GM12878 (cell line): ENCODE data around the gene CCNC. TPM values are rescaled to one million over a fixed set of nuclear protein-coding genes. Genes with fewer than 3 reads are reported as not detected.

Experiments
- ATAC-seq: fragments of 200-7000 bp; cut with Tn5 transposase; 3 replicates; pipeline ENCODE4 v1.9.1; 2020; ENCODE audit warnings: mild to moderate bottlenecking, moderate library complexity
- BruUV-seq: library from RNA; stranded (reverse); fragments of 400-500 nt; replicated peaks from 2 replicates; lab custom pipeline; 2021; lab: Mats Ljungman, UMichigan
- CTCF ChIA-PET: fragments of 300-600 bp; sonication (Branson Sonifier 250); formaldehyde crosslinking; extraction: SDS; loops from one replicate; lab custom pipeline; 2021; ENCODE audit warnings: inconsistent platforms; lab: Yijun Ruan, JAX
- POLR2A ChIA-PET: fragments of 350-600 bp; formaldehyde crosslinking; extraction: SDS; loops from one replicate; lab custom pipeline; 2021; ENCODE audit warnings: inconsistent platforms; lab: Charles Lee
- RAD21 ChIA-PET: fragments of 300-600 bp; sonication (Branson Sonifier 250); formaldehyde crosslinking; loops from one replicate; lab custom pipeline; 2023; ENCODE audit warnings: antibody characterized with exemption; ENCODE audit not compliant: unreplicated experiment; lab: Charles Lee
- SMC1A ChIA-PET: fragments of 300-600 bp; sonication (Branson Sonifier 250); formaldehyde crosslinking; loops from one replicate; lab custom pipeline; 2023; ENCODE audit not compliant: unreplicated experiment, uncharacterized antibody; lab: Charles Lee
- DNase-seq: peaks from one replicate; pipeline ENCODE4 v3.0.0-alpha.2; 2011; ENCODE audit warnings: low read depth, low spot score
- FAIRE-seq: peaks from 3 replicates; lab custom pipeline; 2011; peaks lifted over from hg19 to GRCh38; lab: Jason Lieb, UNC
- H2AFZ ChIP-seq: 2 replicates; pipeline ENCODE4 v1.6.0; 2011; ENCODE audit warnings: low read depth, low read length, control low read depth; ENCODE audit not compliant: control insufficient read depth
- H3K27ac ChIP-seq: 2 replicates; pipeline ENCODE4 v1.5.1; 2011; ENCODE audit warnings: control low read depth; ENCODE audit not compliant: control insufficient read depth, insufficient read depth
- H3K27me3 ChIP-seq, 2 experiments: replicated peaks in 1 of 2; 2 replicates each; pipeline versions ENCODE4 v1.6.0 to v1.6.1; 2011; ENCODE audit warnings: low read length in 1 of 2; ENCODE audit not compliant: control insufficient read depth in 2 of 2, insufficient read depth in 2 of 2
- H3K36me3 ChIP-seq, 2 experiments: 2 replicates each; pipeline ENCODE4 v1.5.1; 2011; ENCODE audit warnings: low read length in 1 of 2; ENCODE audit not compliant: control insufficient read depth in 2 of 2, insufficient read depth in 2 of 2
- H3K4me1 ChIP-seq: 2 replicates; pipeline ENCODE4 v1.6.1; 2011; ENCODE audit warnings: mild to moderate bottlenecking, low read length, moderate library complexity, mixed read lengths; ENCODE audit not compliant: control insufficient read depth, insufficient read depth
- H3K4me2 ChIP-seq: 2 replicates; pipeline ENCODE4 v1.6.0; 2011; ENCODE audit warnings: control low read depth; ENCODE audit not compliant: control insufficient read depth, insufficient read depth
- H3K4me3 ChIP-seq: fragments of 200-600 bp; sonication (generic); 2 replicates; pipeline ENCODE4 v1.5.1; 2016
- H3K79me2 ChIP-seq: 2 replicates; pipeline ENCODE4 v1.6.0; 2011; ENCODE audit warnings: low read length; ENCODE audit not compliant: control insufficient read depth, insufficient read depth
- H3K9ac ChIP-seq: 2 replicates; pipeline ENCODE4 v1.8.0; 2011; ENCODE audit warnings: low read length, control low read depth, mixed read lengths; ENCODE audit not compliant: control insufficient read depth, insufficient read depth
- H3K9me3 ChIP-seq: replicated peaks from 3 replicates; pipeline ENCODE4 v1.5.1; 2011; ENCODE audit warnings: mild to moderate bottlenecking, low read length; ENCODE audit not compliant: control insufficient read depth, insufficient read depth
- H4K20me1 ChIP-seq: 2 replicates; pipeline ENCODE4 v1.6.0; 2011; ENCODE audit not compliant: control insufficient read depth, insufficient read depth
- BMI1 ChIP-seq: fragments of 450-650 bp; IDR thresholded peaks from 2 replicates; pipeline ENCODE4 v1.6.1; 2016; ENCODE audit warnings: mild to moderate bottlenecking, moderate library complexity, borderline replicate concordance
- CBX5 ChIP-seq: sonication (generic); IDR thresholded peaks from 2 replicates; pipeline ENCODE4 v1.6.1; 2016; ENCODE audit warnings: low read depth, moderate library complexity, mild to moderate bottlenecking, inconsistent platforms
- EGR1 ChIP-seq, 2 experiments: IDR thresholded peaks; 1 replicate in 1 of 2; 2 replicates in 1 of 2; pipeline ENCODE4 v1.6.1; 2011 to 2012; ENCODE audit warnings: low read depth in 2 of 2, low read length in 2 of 2, borderline replicate concordance in 1 of 2, mild to moderate bottlenecking in 1 of 2, moderate library complexity in 1 of 2
- HDAC6 ChIP-seq: fragments of 200-600 bp; sonication (generic); IDR thresholded peaks from one replicate; pipeline ENCODE4 v1.8.0; 2017; ENCODE audit warnings: antibody characterized with exemption; ENCODE audit not compliant: unreplicated experiment
- PML ChIP-seq: IDR thresholded peaks from 2 replicates; pipeline ENCODE4 v1.6.1; 2012; ENCODE audit warnings: low read length, inconsistent platforms
- POLR2A ChIP-seq: IDR thresholded peaks from 2 replicates; pipeline ENCODE4 v1.6.1; 2011; ENCODE audit warnings: low read depth, mild to moderate bottlenecking, low read length
- RELA ChIP-seq: fragments of 450-650 bp; IDR thresholded peaks from 2 replicates; pipeline ENCODE4 v1.8.0; 2014; ENCODE audit warnings: borderline replicate concordance; ENCODE audit not compliant: partially characterized antibody
- SRF ChIP-seq, 2 experiments: IDR thresholded peaks; 2 replicates each; pipeline ENCODE4 v1.6.1; 2011; ENCODE audit warnings: low read depth in 2 of 2, low read length in 2 of 2, mild to moderate bottlenecking in 1 of 2, moderate library complexity in 1 of 2
- TARDBP ChIP-seq: IDR thresholded peaks from 2 replicates; pipeline ENCODE4 v1.6.1; 2016; ENCODE audit warnings: borderline replicate concordance
- ZNF207 ChIP-seq: fragments of 450-650 bp; IDR thresholded peaks from 2 replicates; pipeline ENCODE4 v1.6.1; 2014; ENCODE audit warnings: antibody characterized with exemption, mild to moderate bottlenecking, borderline replicate concordance
- WGBS: methylation state at CpG from one replicate; pipeline ENCODE4 v1.1.6; 2016; ENCODE audit warnings: low lambda C conversion rate; ENCODE audit not compliant: insufficient replicate concordance, insufficient coverage; ENCODE audit errors: missing lambda C conversion rate; 5-methylcytosine and 5-hydroxymethylcytosine counted together
- in situ Hi-C: fragments of 300-500 bp; cut with MboI; formaldehyde crosslinking; loops from 9 replicates; pipeline ENCODE4 v1.14.3; 2018; ENCODE audit warnings: mixed read lengths
- intact Hi-C: fragments of 100-400 bp; cut with micrococcal nuclease; formaldehyde crosslinking; loops from one replicate; pipeline ENCODE4 v1.14.2; 2022; ENCODE audit not compliant: unreplicated experiment
- polyA plus RNA-seq, 11 experiments: library from polyadenylated mRNA; depleted of rRNA in 4 of 11; unstranded in 6 of 11; stranded (reverse) in 5 of 11; fragments of >200 nt; fragmentation: Nextera tagmentation in 4 of 11; fragmentation: Illumina TruSeq in 1 of 11; extraction: Ambion mirVana in 4 of 11; extraction: Trizol in 1 of 11; gene quantifications; 1 replicate in 1 of 11; 2 replicates in 10 of 11; pipeline versions ENCODE4 v1.2.1 to v1.2.3, GENCODE V29; 2011 to 2016; ENCODE audit warnings: inconsistent platforms in 2 of 11, missing spikeins in 2 of 11, low read depth in 1 of 11
- total RNA-seq, 4 experiments: library from RNA; depleted of rRNA in 3 of 4; stranded (reverse); fragments of >200 nt in 3 of 4; fragmentation: Illumina TruSeq in 1 of 4; extraction: Trizol in 1 of 4; gene quantifications; 2 replicates each; pipeline versions ENCODE4 v1.2.1 to v1.2.3, GENCODE V29; 2013 to 2021
- TF ChIP-seq, protein P1 (sequence below): fragments of 450-650 bp; IDR thresholded peaks from 2 replicates; pipeline ENCODE4 v1.6.1; 2017; ENCODE audit warnings: low read depth, mild to moderate bottlenecking, moderate library complexity
- TF ChIP-seq, protein P2 (sequence below): IDR thresholded peaks from 2 replicates; pipeline ENCODE4 v1.6.1; 2011; ENCODE audit warnings: low read depth, low read length, improper control_type of control experiment, borderline replicate concordance
- TF ChIP-seq, protein P3 (sequence below): IDR thresholded peaks from 2 replicates; pipeline ENCODE4 v1.6.1; 2012; ENCODE audit warnings: low read depth, low read length, improper control_type of control experiment
- TF ChIP-seq, protein P4 (sequence below): IDR thresholded peaks from 2 replicates; pipeline ENCODE4 v1.6.1; 2012; ENCODE audit warnings: low read length, inconsistent platforms

Gene CCNC
- total and polyA plus RNA-seq, 10 of the 15 experiments (the other 5 are each of a cell fraction or from before 2014, with no cell fraction given): 68.5 to 168 (median 99.4) TPM

GRCh38 chr6:99587792-99588191 lies 19.3 kb upstream of the CCNC start:
- 71% methylated on average over 4 of the region's 4 CpGs for WGBS
- DNase-seq (no peak), ATAC-seq (no peak), FAIRE-seq (no peak)
- RAD21 ChIA-PET: interaction anchor here (0.6 to 3.9 kb wide), 6 partner anchors 9 to 186 kb away, joined by 3 to 34 read pairs (median 3); no protein-coding TSS in a partner anchor
- in situ Hi-C loops: no loop called here
- no peaks in the 10 kb centered on the region for H3K9me3 ChIP-seq
- H2AFZ ChIP-seq: no peak overlapping the region
- POLR2A ChIA-PET: interaction anchor here (0.6 kb wide), 1 partner anchor 29 kb away, joined by 5 read pairs; no protein-coding TSS in a partner anchor
- TF ChIP-seq CBX5 (no peak), HDAC6 (no peak)
- BruUV-seq: no TSS peak
- H3K4me3 ChIP-seq: no peak overlapping the region
- intact Hi-C loops: loop anchor here (1.0 kb wide), 1 partner anchor 159 kb away; no protein-coding TSS in a partner anchor
- SMC1A ChIA-PET: interaction anchor here (0.8 to 2.4 kb wide), 4 partner anchors 20 to 158 kb away, joined by 3 to 12 read pairs (median 4); partner anchors contain the start of gene CCNC
- H3K36me3 ChIP-seq: no peaks in the 10 kb centered on the region
- no peak overlapping the region for H3K4me2 ChIP-seq
- no peaks in the 10 kb centered on the region for H3K4me1 ChIP-seq
- H3K27ac ChIP-seq: no peak overlapping the region
- no peak overlapping the region for H3K9ac ChIP-seq
- H4K20me1 ChIP-seq: no peaks in the 10 kb centered on the region
- H3K79me2 ChIP-seq: no peaks in the 10 kb centered on the region
- peaks cover 12 to 16% of the 10 kb centered on the region in 2 experiments for H3K27me3 ChIP-seq
- CTCF ChIA-PET: interaction anchor here (0.6 to 2.5 kb wide), 10 partner anchors 9 to 257 kb away, joined by 3 to 34 read pairs (median 4); no protein-coding TSS in a partner anchor

GRCh38 chr6:99579781-99580180 lies 11.3 kb upstream of the CCNC start:
- H3K9me3 ChIP-seq: no peaks in the 10 kb centered on the region
- no peaks in the 10 kb centered on the region for H3K4me1 ChIP-seq
- ChIA-PET POLR2A (no interaction called here), CTCF (no interaction called here), SMC1A (no interaction called here), RAD21 (no interaction called here)
- no peak overlapping the region for H3K4me2 ChIP-seq
- no peaks in the 10 kb centered on the region for H3K36me3 ChIP-seq
- ATAC-seq (no peak), DNase-seq (no peak), FAIRE-seq (no peak)
- no peaks in the 10 kb centered on the region for H3K79me2 ChIP-seq
- no TSS peak for BruUV-seq
- intact Hi-C loops: no loop called here
- no peaks in the 10 kb centered on the region for H4K20me1 ChIP-seq
- in situ Hi-C loops: no loop called here
- H3K27me3 ChIP-seq: no peaks in the 10 kb centered on the region; a peak in 1 of 4 replicates
- H3K4me3 ChIP-seq: no peak overlapping the region
- no peak overlapping the region for H3K9ac ChIP-seq
- 32% methylated on average over 4 of the region's 4 CpGs for WGBS
- H3K27ac ChIP-seq: no peak overlapping the region
- H2AFZ ChIP-seq: no peak overlapping the region
- TF ChIP-seq, protein P1, sequence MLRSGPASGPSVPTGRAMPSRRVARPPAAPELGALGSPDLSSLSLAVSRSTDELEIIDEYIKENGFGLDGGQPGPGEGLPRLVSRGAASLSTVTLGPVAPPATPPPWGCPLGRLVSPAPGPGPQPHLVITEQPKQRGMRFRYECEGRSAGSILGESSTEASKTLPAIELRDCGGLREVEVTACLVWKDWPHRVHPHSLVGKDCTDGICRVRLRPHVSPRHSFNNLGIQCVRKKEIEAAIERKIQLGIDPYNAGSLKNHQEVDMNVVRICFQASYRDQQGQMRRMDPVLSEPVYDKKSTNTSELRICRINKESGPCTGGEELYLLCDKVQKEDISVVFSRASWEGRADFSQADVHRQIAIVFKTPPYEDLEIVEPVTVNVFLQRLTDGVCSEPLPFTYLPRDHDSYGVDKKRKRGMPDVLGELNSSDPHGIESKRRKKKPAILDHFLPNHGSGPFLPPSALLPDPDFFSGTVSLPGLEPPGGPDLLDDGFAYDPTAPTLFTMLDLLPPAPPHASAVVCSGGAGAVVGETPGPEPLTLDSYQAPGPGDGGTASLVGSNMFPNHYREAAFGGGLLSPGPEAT: no peak
- TF ChIP-seq RELA (no peak), TARDBP (no peak), ZNF207 (no peak), POLR2A (no peak), PML (no peak), BMI1 (no peak), SRF (IDR thresholded peaks at IDR 0.05; ENCODE audit: low read depth in 2 of 2, low read length in 2 of 2) (no peak), EGR1 (IDR thresholded peaks at IDR 0.05; ENCODE audit: borderline replicate concordance in 1 of 2, low read depth in 2 of 2, low read length in 2 of 2) (no peak)
- TF ChIP-seq, protein P2, sequence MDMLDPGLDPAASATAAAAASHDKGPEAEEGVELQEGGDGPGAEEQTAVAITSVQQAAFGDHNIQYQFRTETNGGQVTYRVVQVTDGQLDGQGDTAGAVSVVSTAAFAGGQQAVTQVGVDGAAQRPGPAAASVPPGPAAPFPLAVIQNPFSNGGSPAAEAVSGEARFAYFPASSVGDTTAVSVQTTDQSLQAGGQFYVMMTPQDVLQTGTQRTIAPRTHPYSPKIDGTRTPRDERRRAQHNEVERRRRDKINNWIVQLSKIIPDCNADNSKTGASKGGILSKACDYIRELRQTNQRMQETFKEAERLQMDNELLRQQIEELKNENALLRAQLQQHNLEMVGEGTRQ: no peak
- TF ChIP-seq, protein P3, sequence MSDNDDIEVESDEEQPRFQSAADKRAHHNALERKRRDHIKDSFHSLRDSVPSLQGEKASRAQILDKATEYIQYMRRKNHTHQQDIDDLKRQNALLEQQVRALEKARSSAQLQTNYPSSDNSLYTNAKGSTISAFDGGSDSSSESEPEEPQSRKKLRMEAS: no peak
- TF ChIP-seq, protein P4, sequence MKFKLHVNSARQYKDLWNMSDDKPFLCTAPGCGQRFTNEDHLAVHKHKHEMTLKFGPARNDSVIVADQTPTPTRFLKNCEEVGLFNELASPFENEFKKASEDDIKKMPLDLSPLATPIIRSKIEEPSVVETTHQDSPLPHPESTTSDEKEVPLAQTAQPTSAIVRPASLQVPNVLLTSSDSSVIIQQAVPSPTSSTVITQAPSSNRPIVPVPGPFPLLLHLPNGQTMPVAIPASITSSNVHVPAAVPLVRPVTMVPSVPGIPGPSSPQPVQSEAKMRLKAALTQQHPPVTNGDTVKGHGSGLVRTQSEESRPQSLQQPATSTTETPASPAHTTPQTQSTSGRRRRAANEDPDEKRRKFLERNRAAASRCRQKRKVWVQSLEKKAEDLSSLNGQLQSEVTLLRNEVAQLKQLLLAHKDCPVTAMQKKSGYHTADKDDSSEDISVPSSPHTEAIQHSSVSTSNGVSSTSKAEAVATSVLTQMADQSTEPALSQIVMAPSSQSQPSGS: no peak
